B cell (primary cell): ENCODE measurements around the gene FGFR2. TPM values are rescaled to one million over a fixed set of nuclear protein-coding genes. Genes with fewer than 3 reads are reported as not detected.

Experiments
- ATAC-seq: fragments of 200-7000 bp; cut with Tn5 transposase; one replicate; pipeline ENCODE4 v1.10.0; 2021; ENCODE audit warnings: low read depth, mild to moderate bottlenecking, moderate number of reproducible peaks, moderate library complexity
- CTCF ChIA-PET: fragments of 350-600 bp; sonication (Branson Sonifier 250); formaldehyde crosslinking; loops from one replicate; lab custom pipeline; 2021; ENCODE audit warnings: antibody characterized with exemption, inconsistent platforms; lab: Charles Lee
- POLR2A ChIA-PET: fragments of 350-600 bp; sonication (Branson Sonifier 250); formaldehyde crosslinking; loops from one replicate; lab custom pipeline; 2021; ENCODE audit warnings: antibody characterized with exemption; lab: Charles Lee
- DNase-seq: peaks from one replicate; pipeline ENCODE4 v3.0.0; 2013
- H2AFZ ChIP-seq: 2 replicates; pipeline ENCODE4 v1.6.1; 2012; ENCODE audit warnings: mild to moderate bottlenecking, low read depth, low read length; ENCODE audit not compliant: insufficient read depth, poor library complexity, severe bottlenecking
- H3K27ac ChIP-seq, 2 donors: 1 replicate in 1 of 2; 2 replicates in 1 of 2; pipeline ENCODE4 v1.5.1; 2012 to 2013; ENCODE audit warnings: low read length in 2 of 2, mild to moderate bottlenecking in 2 of 2, moderate library complexity in 1 of 2
- H3K27me3 ChIP-seq, 4 experiments: fragments of 200-600 bp in 1 of 4; sonication (generic) in 1 of 4; replicated peaks in 1 of 4; 1 replicate in 2 of 4; 2 replicates in 2 of 4; pipeline versions ENCODE4 v1.6.1 to v1.7.0; 2013 to 2016; ENCODE audit warnings: low read length in 3 of 4, mild to moderate bottlenecking in 2 of 4, mixed read lengths in 1 of 4, moderate library complexity in 1 of 4; ENCODE audit not compliant: insufficient read depth in 4 of 4, control insufficient read depth in 3 of 4; ENCODE audit errors: control extremely low read depth in 1 of 4
- H3K36me3 ChIP-seq, 2 experiments: replicated peaks in 1 of 2; 1 replicate in 1 of 2; 2 replicates in 1 of 2; pipeline versions ENCODE4 v1.6.1 to v1.7.1; 2013; ENCODE audit warnings: low read length in 1 of 2; ENCODE audit not compliant: insufficient read depth in 2 of 2, control insufficient read depth in 1 of 2; ENCODE audit errors: control extremely low read depth in 1 of 2, extremely low read depth in 1 of 2
- H3K4me1 ChIP-seq, 2 donors: fragments of 200-600 bp in 1 of 2; sonication (generic) in 1 of 2; 1 replicate in 1 of 2; 2 replicates in 1 of 2; pipeline versions ENCODE4 v1.5.1 to v1.6.1; 2013 to 2017; ENCODE audit warnings: low read length in 2 of 2; ENCODE audit not compliant: control insufficient read depth in 2 of 2, insufficient read depth in 2 of 2
- H3K4me2 ChIP-seq: replicated peaks from 2 replicates; pipeline ENCODE3; 2012; ENCODE audit warnings: mild to moderate bottlenecking, low read depth, low read length; ENCODE audit not compliant: poor library complexity, severe bottlenecking
- H3K4me3 ChIP-seq, 5 experiments: fragments of 200-600 bp in 1 of 5; sonication (generic) in 1 of 5; 1 replicate in 3 of 5; 2 replicates in 2 of 5; pipeline versions ENCODE4 v1.5.1 to v1.7.0; 2011 to 2016; ENCODE audit warnings: low read length in 4 of 5, mild to moderate bottlenecking in 4 of 5, low read depth in 2 of 5, control low read depth in 1 of 5, moderate library complexity in 1 of 5; ENCODE audit not compliant: insufficient read depth in 1 of 5; ENCODE audit errors: control extremely low read depth in 1 of 5, extremely low read depth in 1 of 5
- H3K79me2 ChIP-seq: fragments of 200-600 bp; sonication (generic); one replicate; pipeline ENCODE4 v1.6.0; 2016; ENCODE audit warnings: low read length; ENCODE audit not compliant: control insufficient read depth, insufficient read depth
- H3K9ac ChIP-seq: fragments of 200-600 bp; sonication (generic); 2 replicates; pipeline ENCODE4 v1.6.1; 2017; ENCODE audit warnings: mild to moderate bottlenecking, low read length, moderate library complexity
- H3K9me3 ChIP-seq, 3 donors: one replicate each; pipeline versions ENCODE4 v1.6.1 to v1.7.1; 2013; ENCODE audit warnings: low read length in 2 of 3; ENCODE audit not compliant: control insufficient read depth in 2 of 3, insufficient read depth in 1 of 3; ENCODE audit errors: control extremely low read depth in 1 of 3
- H4K20me1 ChIP-seq: 2 replicates; pipeline ENCODE4 v1.6.0; 2012; ENCODE audit warnings: mild to moderate bottlenecking, low read length; ENCODE audit not compliant: insufficient read depth, control insufficient read depth, poor library complexity, severe bottlenecking
- H3K27ac Mint-ChIP-seq: one replicate; pipeline ENCODE4 v1.8.0; 2021; ENCODE audit warnings: mixed read lengths
- H3K27me3 Mint-ChIP-seq: one replicate; pipeline ENCODE4 v1.8.0; 2021; ENCODE audit warnings: mixed read lengths
- H3K4me1 Mint-ChIP-seq: one replicate; pipeline ENCODE4 v1.8.0; 2021; ENCODE audit warnings: mixed read lengths
- H3K4me3 Mint-ChIP-seq: one replicate; pipeline ENCODE4 v1.8.0; 2021; ENCODE audit warnings: mixed read lengths
- H3K9me3 Mint-ChIP-seq: one replicate; pipeline ENCODE4 v1.8.0; 2022; ENCODE audit warnings: mixed read lengths; ENCODE audit not compliant: insufficient read depth
- EZH2 ChIP-seq: IDR thresholded peaks from 2 replicates; pipeline ENCODE4 v1.6.1; 2012; ENCODE audit warnings: borderline replicate concordance, low read depth, mild to moderate bottlenecking, moderate library complexity, low read length; ENCODE audit not compliant: insufficient read depth, poor library complexity, severe bottlenecking
- WGBS: methylation state at CpG from one replicate; pipeline ENCODE4 v1.1.5; 2013; ENCODE audit warnings: missing lambda C conversion rate; ENCODE audit not compliant: insufficient coverage; 5-methylcytosine and 5-hydroxymethylcytosine counted together
- intact Hi-C: fragments of 100-400 bp; cut with micrococcal nuclease; formaldehyde crosslinking; loops from one replicate; pipeline ENCODE4 v1.10.0; 2022
- polyA plus RNA-seq: library from polyadenylated mRNA; depleted of rRNA; stranded (reverse); fragments of >200 nt; gene quantifications from 2 replicates; pipeline ENCODE4 v1.2.3, GENCODE V29; 2012
- total RNA-seq, 2 donors: library from RNA; stranded (reverse); fragments of 120-200 nt in 1 of 2; gene quantifications; 1 replicate in 1 of 2; 2 replicates in 1 of 2; pipeline versions ENCODE4 v1.2.3 to v1.2.4, GENCODE V29; 2013 to 2022
- TF ChIP-seq, protein P1 (sequence below): fragments of 200-600 bp; IDR thresholded peaks from one replicate; pipeline ENCODE4 v1.8.0; 2022; ENCODE audit warnings: antibody characterized with exemption, mild to moderate bottlenecking

Gene FGFR2
- total and polyA plus RNA-seq, 2 donors (not counting 1 experiment from before 2014, with no cell fraction given): not detected

GRCh38 chr10:121518333-121518732 lies 79.9 kb downstream of the FGFR2 start:
- CTCF ChIA-PET: no interaction called here
- Mint-ChIP-seq H3K27ac (no peak overlapping the region), H3K27me3 (no peaks in the 10 kb centered on the region), H3K4me1 (no peaks in the 10 kb centered on the region), H3K4me3 (no peak overlapping the region), H3K9me3 (no peaks in the 10 kb centered on the region)
- Histone ChIP-seq H3K79me2 (no peaks in the 10 kb centered on the region), H3K4me3 (no peak overlapping the region), H3K9ac (no peak overlapping the region), H3K27me3 (no peaks in the 10 kb centered on the region), H2AFZ (no peak overlapping the region), H3K4me2 (no peak overlapping the region), H3K9me3 (peaks cover 0 to 3% (median 0%) of the 10 kb centered on the region in 3 donors), H3K36me3 (no peaks in the 10 kb centered on the region), H4K20me1 (no peaks in the 10 kb centered on the region), H3K27ac (no peak overlapping the region), H3K4me1 (no peaks in the 10 kb centered on the region)
- 67% methylated on average over 3 of the region's 4 CpGs for WGBS
- TF ChIP-seq EZH2: no peak
- TF ChIP-seq, protein P1, sequence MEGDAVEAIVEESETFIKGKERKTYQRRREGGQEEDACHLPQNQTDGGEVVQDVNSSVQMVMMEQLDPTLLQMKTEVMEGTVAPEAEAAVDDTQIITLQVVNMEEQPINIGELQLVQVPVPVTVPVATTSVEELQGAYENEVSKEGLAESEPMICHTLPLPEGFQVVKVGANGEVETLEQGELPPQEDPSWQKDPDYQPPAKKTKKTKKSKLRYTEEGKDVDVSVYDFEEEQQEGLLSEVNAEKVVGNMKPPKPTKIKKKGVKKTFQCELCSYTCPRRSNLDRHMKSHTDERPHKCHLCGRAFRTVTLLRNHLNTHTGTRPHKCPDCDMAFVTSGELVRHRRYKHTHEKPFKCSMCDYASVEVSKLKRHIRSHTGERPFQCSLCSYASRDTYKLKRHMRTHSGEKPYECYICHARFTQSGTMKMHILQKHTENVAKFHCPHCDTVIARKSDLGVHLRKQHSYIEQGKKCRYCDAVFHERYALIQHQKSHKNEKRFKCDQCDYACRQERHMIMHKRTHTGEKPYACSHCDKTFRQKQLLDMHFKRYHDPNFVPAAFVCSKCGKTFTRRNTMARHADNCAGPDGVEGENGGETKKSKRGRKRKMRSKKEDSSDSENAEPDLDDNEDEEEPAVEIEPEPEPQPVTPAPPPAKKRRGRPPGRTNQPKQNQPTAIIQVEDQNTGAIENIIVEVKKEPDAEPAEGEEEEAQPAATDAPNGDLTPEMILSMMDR: no peak
- POLR2A ChIA-PET: no interaction called here
- intact Hi-C loops: no loop called here
- ATAC-seq: no peak
- DNase-seq: no peak

DNA sequence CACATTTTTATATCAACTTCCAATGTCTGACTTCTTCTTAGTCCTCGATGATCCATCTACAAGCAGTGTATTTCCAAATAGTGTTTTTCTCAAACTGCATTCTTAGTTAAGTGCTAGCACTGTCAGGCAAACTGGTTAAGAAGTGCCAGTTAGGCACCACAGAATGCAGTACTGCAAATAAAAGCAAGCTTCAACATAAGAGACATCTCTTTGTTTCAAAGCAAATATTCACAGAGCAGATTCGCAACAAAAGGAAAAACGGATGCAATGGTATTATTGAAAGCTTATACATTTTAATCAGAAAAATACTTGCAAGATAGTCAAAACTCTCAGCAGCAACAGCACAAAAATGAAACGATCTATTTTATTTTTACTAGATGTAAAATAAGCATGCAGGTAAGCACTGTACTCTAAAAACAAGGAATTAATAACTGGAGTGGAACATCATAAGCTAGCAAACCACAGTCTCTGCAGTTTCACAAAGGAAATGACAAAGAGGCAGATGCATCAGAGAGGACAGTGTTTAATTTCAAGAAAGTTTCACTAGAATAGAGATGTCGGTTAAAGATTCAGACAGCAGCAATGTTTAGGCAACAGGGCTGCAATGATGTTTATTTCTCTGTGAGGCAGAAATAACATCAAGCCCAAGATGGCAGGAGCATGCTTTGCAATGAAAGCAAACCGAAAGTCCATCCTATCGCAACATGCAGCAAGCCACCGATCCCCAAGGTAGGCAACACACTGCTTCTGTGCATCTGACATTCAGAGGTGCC lies 82.0 kb downstream of the FGFR2 start:
- Histone ChIP-seq H3K4me3 (no peak overlapping the region), H4K20me1 (no peaks in the 10 kb centered on the region), H3K36me3 (no peaks in the 10 kb centered on the region), H3K27ac (no peak overlapping the region), H3K4me1 (no peaks in the 10 kb centered on the region), H3K9ac (no peak overlapping the region), H2AFZ (no peak overlapping the region), H3K79me2 (no peaks in the 10 kb centered on the region), H3K4me2 (no peak overlapping the region), H3K27me3 (no peaks in the 10 kb centered on the region), H3K9me3 (peaks cover 0 to 3% (median 0%) of the 10 kb centered on the region in 3 donors)
- ATAC-seq (no peak), DNase-seq (no peak)
- no peak overlapping the region for H3K4me3 Mint-ChIP-seq
- intact Hi-C loops: no loop called here
- TF ChIP-seq, protein P1: no peak
- TF ChIP-seq EZH2: no peak
- WGBS: 54% methylated on average over 4 of the region's 8 CpGs
- no peaks in the 10 kb centered on the region for H3K9me3 Mint-ChIP-seq
- no peaks in the 10 kb centered on the region for H3K27me3 Mint-ChIP-seq
- H3K4me1 Mint-ChIP-seq: no peaks in the 10 kb centered on the region
- H3K27ac Mint-ChIP-seq: no peak overlapping the region
- CTCF ChIA-PET: no interaction called here
- POLR2A ChIA-PET: no interaction called here
